AG04450 (cell line): ENCODE results near the gene ZNF581. TPM values are rescaled to one million over a fixed set of nuclear protein-coding genes. Genes with fewer than 3 reads are reported as not detected.

Experiments used
- CTCF ChIA-PET: fragments of 300-600, 350-600 bp; formaldehyde crosslinking; extraction: SDS; loops from one replicate; lab custom pipeline; 2022; ENCODE audit warnings: antibody characterized with exemption, inconsistent platforms; lab: Charles Lee
- POLR2A ChIA-PET: fragments of 350-600 bp; formaldehyde crosslinking; extraction: SDS; loops from one replicate; lab custom pipeline; 2021; ENCODE audit warnings: antibody characterized with exemption, inconsistent platforms; lab: Yijun Ruan, JAX
- DNase-seq: peaks from one replicate; pipeline ENCODE4 v3.0.0-alpha.2; 2011; ENCODE audit warnings: low read depth, low spot score
- H3K27ac ChIP-seq: one replicate; pipeline ENCODE4 v1.5.1; 2012; ENCODE audit warnings: low read depth, low read length, control low read depth
- H3K27me3 ChIP-seq: one replicate; pipeline ENCODE4 v1.6.0; 2012; ENCODE audit warnings: low read length; ENCODE audit not compliant: control insufficient read depth, insufficient read depth
- H3K4me3 ChIP-seq: 2 replicates; pipeline ENCODE4 v1.5.1; 2011; ENCODE audit warnings: mild to moderate bottlenecking, low read depth, low read length, control low read depth
- H3K9me3 ChIP-seq: 2 replicates; pipeline ENCODE4 v1.5.1; 2012; ENCODE audit warnings: low read length; ENCODE audit not compliant: control insufficient read depth, insufficient read depth
- CTCF ChIP-seq: IDR thresholded peaks from 2 replicates; pipeline ENCODE4 v1.5.1; 2011; ENCODE audit warnings: low read depth, low read length, control low read depth, inconsistent platforms
- polyA plus RNA-seq: library from polyadenylated mRNA; depleted of rRNA; stranded (reverse); fragments of >200 nt; gene quantifications from 2 replicates; pipeline ENCODE4 v1.2.3, GENCODE V29; 2011

The ZNF581 gene
- polyA plus RNA-seq, 1 experiment, result 19.1 TPM

- ChIA-PET CTCF (interaction anchor here (1.2 to 1.3 kb wide), 2 partner anchors 105 to 154 kb away, joined by 3 to 5 read pairs; no protein-coding TSS in a partner anchor), POLR2A (interaction anchor here (1.3 kb wide), 1 partner anchor 22 kb away, joined by 6 read pairs; the partner anchor contains the start of gene FIZ1)
- no peaks in the 10 kb centered on the region for H3K27me3 ChIP-seq
- DNase-seq, result no peak
- TF ChIP-seq CTCF, result no peak
- H3K4me3 ChIP-seq, result no peak overlapping the region
- H3K9me3 ChIP-seq, result peaks cover 4% of the 10 kb centered on the region; the same call in 1 of the 2 replicates
- H3K27ac ChIP-seq, result no peak overlapping the region
These were observed 22.2 kb upstream of the ZNF581 start for GRCh38 chr19:55621205-55621672.

- H3K9me3 ChIP-seq, result no peaks in the 10 kb centered on the region; the same call in 1 of the 2 replicates
- no peak for DNase-seq
- no peaks in the 10 kb centered on the region for H3K27me3 ChIP-seq
- no peak for TF ChIP-seq CTCF
- no peak overlapping the region for H3K27ac ChIP-seq
- CTCF ChIA-PET, result no interaction called here
- no peak overlapping the region for H3K4me3 ChIP-seq
- POLR2A ChIA-PET, result no interaction called here
These were observed 21.7 kb upstream of the ZNF581 start for GRCh38 chr19:55621673-55622231.

GRCh38 chr19:55622242-55622969, 21.0 kb upstream of the ZNF581 start:
- H3K9me3 ChIP-seq, result no peaks in the 10 kb centered on the region; the same call in 1 of the 2 replicates
- H3K27me3 ChIP-seq, result no peaks in the 10 kb centered on the region
- POLR2A ChIA-PET, result no interaction called here
- CTCF ChIA-PET, result interaction anchor here (2.7 to 3.2 kb wide), 2 partner anchors 11 to 16 kb away, joined by 14 to 17 read pairs; no protein-coding TSS in a partner anchor
- no peak for DNase-seq
- TF ChIP-seq CTCF, result no peak
- H3K4me3 ChIP-seq, result no peak overlapping the region
- no peak overlapping the region for H3K27ac ChIP-seq

GRCh38 chr19:55623130-55623529, 20.3 kb upstream of the ZNF581 start:
- no peak overlapping the region for H3K27ac ChIP-seq
- no peak for TF ChIP-seq CTCF
- DNase-seq, result no peak
- H3K4me3 ChIP-seq, result no peak overlapping the region
- no peaks in the 10 kb centered on the region; the same call in 1 of the 2 replicates for H3K9me3 ChIP-seq
- H3K27me3 ChIP-seq, result no peaks in the 10 kb centered on the region
- ChIA-PET POLR2A (no interaction called here), CTCF (interaction anchor here (1.5 to 3.2 kb wide), 4 partner anchors 10 to 483 kb away, joined by 3 to 17 read pairs (median 13); no protein-coding TSS in a partner anchor)
